SK-N-SH (cell line): ENCODE measurements around the gene UVRAG.

Experiments
- EP300 ChIP-seq, 2 experiments: IDR thresholded peaks; 2 replicates each; pipeline versions ENCODE4 v1.4.0 to v1.6.1; 2012; ENCODE audit warnings: borderline replicate concordance in 1 of 2, low read depth in 1 of 2, low read length in 1 of 2
- NFIC ChIP-seq: IDR thresholded peaks from 2 replicates; pipeline ENCODE4 v1.4.0; 2012; ENCODE audit warnings: borderline replicate concordance
- POLR2AphosphoS5 ChIP-seq: IDR thresholded peaks from 2 replicates; pipeline ENCODE4 v1.6.1; 2012; ENCODE audit warnings: low read depth, low read length
- RAD21 ChIP-seq: IDR thresholded peaks from 2 replicates; pipeline ENCODE4 v1.6.1; 2012; ENCODE audit warnings: mild to moderate bottlenecking, low read length
- USF1 ChIP-seq: IDR thresholded peaks from 2 replicates; pipeline ENCODE4 v1.4.0; 2012; ENCODE audit warnings: low read depth, borderline replicate concordance
- TF ChIP-seq, protein P1 (sequence below): fragments of 200-600 bp; sonication (generic); IDR thresholded peaks from 2 replicates; pipeline ENCODE4 v1.6.1; 2017; ENCODE audit warnings: antibody characterized with exemption, mild to moderate bottlenecking, moderate library complexity
- TF ChIP-seq, protein P2 (sequence below): IDR thresholded peaks from 2 replicates; pipeline ENCODE4 v1.6.1; 2012; ENCODE audit warnings: mild to moderate bottlenecking, low read depth, low read length, moderate library complexity

- TF ChIP-seq EP300 (IDR thresholded peaks at IDR 0.05; ENCODE audit: borderline replicate concordance in 1 of 2, low read depth in 1 of 2, low read length in 1 of 2) (no peak), POLR2AphosphoS5 (no peak), USF1 (no peak), NFIC (no peak), RAD21 (no peak)
- TF ChIP-seq, protein P1, sequence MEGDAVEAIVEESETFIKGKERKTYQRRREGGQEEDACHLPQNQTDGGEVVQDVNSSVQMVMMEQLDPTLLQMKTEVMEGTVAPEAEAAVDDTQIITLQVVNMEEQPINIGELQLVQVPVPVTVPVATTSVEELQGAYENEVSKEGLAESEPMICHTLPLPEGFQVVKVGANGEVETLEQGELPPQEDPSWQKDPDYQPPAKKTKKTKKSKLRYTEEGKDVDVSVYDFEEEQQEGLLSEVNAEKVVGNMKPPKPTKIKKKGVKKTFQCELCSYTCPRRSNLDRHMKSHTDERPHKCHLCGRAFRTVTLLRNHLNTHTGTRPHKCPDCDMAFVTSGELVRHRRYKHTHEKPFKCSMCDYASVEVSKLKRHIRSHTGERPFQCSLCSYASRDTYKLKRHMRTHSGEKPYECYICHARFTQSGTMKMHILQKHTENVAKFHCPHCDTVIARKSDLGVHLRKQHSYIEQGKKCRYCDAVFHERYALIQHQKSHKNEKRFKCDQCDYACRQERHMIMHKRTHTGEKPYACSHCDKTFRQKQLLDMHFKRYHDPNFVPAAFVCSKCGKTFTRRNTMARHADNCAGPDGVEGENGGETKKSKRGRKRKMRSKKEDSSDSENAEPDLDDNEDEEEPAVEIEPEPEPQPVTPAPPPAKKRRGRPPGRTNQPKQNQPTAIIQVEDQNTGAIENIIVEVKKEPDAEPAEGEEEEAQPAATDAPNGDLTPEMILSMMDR = no peak
- TF ChIP-seq, protein P2, sequence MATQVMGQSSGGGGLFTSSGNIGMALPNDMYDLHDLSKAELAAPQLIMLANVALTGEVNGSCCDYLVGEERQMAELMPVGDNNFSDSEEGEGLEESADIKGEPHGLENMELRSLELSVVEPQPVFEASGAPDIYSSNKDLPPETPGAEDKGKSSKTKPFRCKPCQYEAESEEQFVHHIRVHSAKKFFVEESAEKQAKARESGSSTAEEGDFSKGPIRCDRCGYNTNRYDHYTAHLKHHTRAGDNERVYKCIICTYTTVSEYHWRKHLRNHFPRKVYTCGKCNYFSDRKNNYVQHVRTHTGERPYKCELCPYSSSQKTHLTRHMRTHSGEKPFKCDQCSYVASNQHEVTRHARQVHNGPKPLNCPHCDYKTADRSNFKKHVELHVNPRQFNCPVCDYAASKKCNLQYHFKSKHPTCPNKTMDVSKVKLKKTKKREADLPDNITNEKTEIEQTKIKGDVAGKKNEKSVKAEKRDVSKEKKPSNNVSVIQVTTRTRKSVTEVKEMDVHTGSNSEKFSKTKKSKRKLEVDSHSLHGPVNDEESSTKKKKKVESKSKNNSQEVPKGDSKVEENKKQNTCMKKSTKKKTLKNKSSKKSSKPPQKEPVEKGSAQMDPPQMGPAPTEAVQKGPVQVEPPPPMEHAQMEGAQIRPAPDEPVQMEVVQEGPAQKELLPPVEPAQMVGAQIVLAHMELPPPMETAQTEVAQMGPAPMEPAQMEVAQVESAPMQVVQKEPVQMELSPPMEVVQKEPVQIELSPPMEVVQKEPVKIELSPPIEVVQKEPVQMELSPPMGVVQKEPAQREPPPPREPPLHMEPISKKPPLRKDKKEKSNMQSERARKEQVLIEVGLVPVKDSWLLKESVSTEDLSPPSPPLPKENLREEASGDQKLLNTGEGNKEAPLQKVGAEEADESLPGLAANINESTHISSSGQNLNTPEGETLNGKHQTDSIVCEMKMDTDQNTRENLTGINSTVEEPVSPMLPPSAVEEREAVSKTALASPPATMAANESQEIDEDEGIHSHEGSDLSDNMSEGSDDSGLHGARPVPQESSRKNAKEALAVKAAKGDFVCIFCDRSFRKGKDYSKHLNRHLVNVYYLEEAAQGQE = no peak
Observed at GRCh38 chr11:75856912-75857311, 41.9 kb downstream of the UVRAG start.
